Loucy (cell line): ENCODE data around the gene CELA1.

Experiments used
- H2AFZ ChIP-seq: fragments of 200-600 bp; sonication (generic); 2 replicates; pipeline ENCODE4 v1.6.0; 2016; ENCODE audit warnings: antibody characterized with exemption, mild to moderate bottlenecking, low read length, moderate library complexity
- H3F3A ChIP-seq: fragments of 200-600 bp; 2 replicates; pipeline ENCODE4 v1.6.0; 2016; ENCODE audit warnings: antibody characterized with exemption, low read depth, mild to moderate bottlenecking
- H3K27me3 ChIP-seq: fragments of 200-600 bp; sonication (generic); 2 replicates; pipeline ENCODE4 v1.6.1; 2014; ENCODE audit warnings: low read length, mild to moderate bottlenecking; ENCODE audit not compliant: insufficient read depth, poor library complexity, severe bottlenecking
- H3K36me3 ChIP-seq: fragments of 200-600 bp; sonication (generic); 2 replicates; pipeline ENCODE4 v1.6.1; 2016; ENCODE audit warnings: low read length; ENCODE audit not compliant: insufficient read depth
- H3K4me1 ChIP-seq: fragments of 200-600 bp; sonication (generic); 2 replicates; pipeline ENCODE4 v1.5.1; 2014; ENCODE audit warnings: low read length, mild to moderate bottlenecking; ENCODE audit not compliant: insufficient read depth, poor library complexity, severe bottlenecking
- H3K4me2 ChIP-seq: fragments of 200-600 bp; sonication (generic); 2 replicates; pipeline ENCODE4 v1.6.0; 2014; ENCODE audit warnings: antibody characterized with exemption, low read length, low read depth, mild to moderate bottlenecking; ENCODE audit not compliant: poor library complexity, severe bottlenecking
- H3K4me3 ChIP-seq: fragments of 200-600 bp; sonication (generic); 2 replicates; pipeline ENCODE4 v1.5.1; 2014; ENCODE audit warnings: low read length, mild to moderate bottlenecking, mixed read lengths; ENCODE audit not compliant: poor library complexity, severe bottlenecking
- H3K79me2 ChIP-seq: fragments of 200-600 bp; sonication (generic); 2 replicates; pipeline ENCODE4 v1.6.1; 2014; ENCODE audit warnings: low read length; ENCODE audit not compliant: insufficient read depth
- H3K9ac ChIP-seq: fragments of 200-600 bp; sonication (generic); 2 replicates; pipeline ENCODE4 v1.6.0; 2014; ENCODE audit warnings: mild to moderate bottlenecking, low read depth, low read length, moderate library complexity; ENCODE audit not compliant: poor library complexity, severe bottlenecking
- H3K9me2 ChIP-seq: fragments of 200-600 bp; sonication (generic); replicated peaks from 2 replicates; pipeline ENCODE4 v1.6.1; 2016; ENCODE audit warnings: low read depth, low read length, mixed read lengths
- H3K9me3 ChIP-seq: fragments of 200-600 bp; sonication (generic); 2 replicates; pipeline ENCODE4 v1.6.1; 2014; ENCODE audit warnings: mild to moderate bottlenecking, antibody characterized with exemption, low read length, low read depth; ENCODE audit not compliant: insufficient read depth
- H4K20me1 ChIP-seq: fragments of 200-600 bp; sonication (generic); 2 replicates; pipeline ENCODE4 v1.6.0; 2014; ENCODE audit warnings: antibody characterized with exemption, low read length, mild to moderate bottlenecking; ENCODE audit not compliant: insufficient read depth, poor library complexity, severe bottlenecking
- CTCF ChIP-seq: fragments of 200-600 bp; sonication (generic); conservative IDR thresholded peaks from 2 replicates; pipeline ENCODE4 v1.5.1; 2014; ENCODE audit warnings: mild to moderate bottlenecking, antibody characterized with exemption, low read length
- EZH2phosphoT487 ChIP-seq: fragments of 200-600 bp; IDR thresholded peaks from 2 replicates; pipeline ENCODE4 v1.6.1; 2018; ENCODE audit warnings: antibody characterized with exemption, mild to moderate bottlenecking, moderate library complexity, borderline replicate concordance

The CELA1 gene

GRCh38 chr12:51371295-51371953 lies 24.9 kb upstream of the CELA1 start:
- Histone ChIP-seq H3K79me2 (0 out of 2 replicates have a peak, but pooled peaks cover 3% of the 10 kb centered on the region), H3K36me3 (peaks cover 3% of the 10 kb centered on the region; the same call in 1 of the 2 replicates), H3K4me2 (no peak overlapping the region), H3F3A (no peaks in the 10 kb centered on the region), H2AFZ (no peak overlapping the region), H4K20me1 (no peaks in the 10 kb centered on the region), H3K27me3 (no peaks in the 10 kb centered on the region), H3K9me3 (no peaks in the 10 kb centered on the region), H3K4me1 (peaks cover 53% of the 10 kb centered on the region), H3K9me2 (no peaks in the 10 kb centered on the region), H3K4me3 (no peak overlapping the region), H3K9ac (no peak overlapping the region)
- no peak for TF ChIP-seq CTCF
- TF ChIP-seq EZH2phosphoT487 = no peak

GRCh38 chr12:51370667-51371066 lies 24.2 kb upstream of the CELA1 start:
- Histone ChIP-seq H3K36me3 (peaks cover 3% of the 10 kb centered on the region; the same call in 1 of the 2 replicates), H3K27me3 (no peaks in the 10 kb centered on the region), H3F3A (no peaks in the 10 kb centered on the region), H3K4me3 (no peak overlapping the region), H4K20me1 (no peaks in the 10 kb centered on the region), H3K4me2 (no peak overlapping the region), H2AFZ (no peak overlapping the region), H3K9ac (no peak overlapping the region), H3K9me2 (no peaks in the 10 kb centered on the region), H3K9me3 (no peaks in the 10 kb centered on the region), H3K79me2 (0 out of 2 replicates have a peak, but pooled peaks cover 3% of the 10 kb centered on the region), H3K4me1 (peaks cover 54% of the 10 kb centered on the region)
- no peak for TF ChIP-seq EZH2phosphoT487
- no peak for TF ChIP-seq CTCF

- H3K4me3 ChIP-seq = peak overlapping the region; percentile 46
Observed at GRCh38 chr12:51369581-51369980, 23.1 kb upstream of the CELA1 start.

More at GRCh38 chr12:51369581-51369980, 23.1 kb upstream of the CELA1 start:
- H3K9me3 ChIP-seq = no peaks in the 10 kb centered on the region
- H3K36me3 ChIP-seq = peaks cover 3% of the 10 kb centered on the region; the same call in 1 of the 2 replicates
- no peaks in the 10 kb centered on the region for H4K20me1 ChIP-seq
- no peak overlapping the region for H2AFZ ChIP-seq
- 0 out of 2 replicates have a peak, but pooled peaks cover 3% of the 10 kb centered on the region for H3K79me2 ChIP-seq
- no peaks in the 10 kb centered on the region for H3K27me3 ChIP-seq
- TF ChIP-seq CTCF = no peak
- no peak for TF ChIP-seq EZH2phosphoT487
- H3K9me2 ChIP-seq = no peaks in the 10 kb centered on the region
- H3K9ac ChIP-seq = peak overlapping the region; percentile 50
- H3K4me1 ChIP-seq = peaks cover 49% of the 10 kb centered on the region
- H3F3A ChIP-seq = no peaks in the 10 kb centered on the region
- peak overlapping the region; percentile 80 for H3K4me2 ChIP-seq
